Limb (tissue), 2 donors: ENCODE data around the gene MYH11.

Experiments
- DNase-seq, 2 donors: peaks; one replicate each; pipeline ENCODE4 v3.0.0-alpha.2; 2016; ENCODE audit errors: extremely low spot score in 2 of 2

MYH11 gene

GRCh38 chr16:15779664-15780351, 77.0 kb downstream of the MYH11 start:
- DNase-seq: no peak

GRCh38 chr16:15778999-15779614, 77.7 kb downstream of the MYH11 start:
- no peak for DNase-seq

GRCh38 chr16:15778204-15778743, 78.6 kb downstream of the MYH11 start:
- DNase-seq: no peak

- DNase-seq: no peak
Observed at GRCh38 chr16:15777533-15778203, 79.2 kb downstream of the MYH11 start.

GRCh38 chr16:15776572-15776971, 80.3 kb downstream of the MYH11 start:
- no peak for DNase-seq

- no peak for DNase-seq
Observed at GRCh38 chr16:15775663-15776304, 81.0 kb downstream of the MYH11 start.

- no peak for DNase-seq
Observed at GRCh38 chr16:15775209-15775608, 81.6 kb downstream of the MYH11 start.

GRCh38 chr16:15773968-15774367, 82.9 kb downstream of the MYH11 start:
- no peak for DNase-seq

GRCh38 chr16:15772579-15773293, 84.1 kb downstream of the MYH11 start:
- DNase-seq: no peak

GRCh38 chr16:15771694-15772093, 85.1 kb downstream of the MYH11 start:
- no peak for DNase-seq

- no peak for DNase-seq
Observed at GRCh38 chr16:15770512-15770911, 86.3 kb downstream of the MYH11 start.

GRCh38 chr16:15770107-15770506, 86.7 kb downstream of the MYH11 start:
- no peak for DNase-seq

GRCh38 chr16:15769239-15769638, 87.6 kb downstream of the MYH11 start:
- DNase-seq: no peak

- no peak for DNase-seq
Observed at GRCh38 chr16:15768201-15768600, 88.6 kb downstream of the MYH11 start.

- no peak for DNase-seq
Observed at GRCh38 chr16:15766918-15767317, 89.9 kb downstream of the MYH11 start.

- DNase-seq: peak; percentile 41 to 43
Observed at GRCh38 chr16:15765880-15766279, 90.9 kb downstream of the MYH11 start.

- DNase-seq: no peak
Observed at GRCh38 chr16:15765116-15765515, 91.7 kb downstream of the MYH11 start.

- DNase-seq: no peak
Observed at GRCh38 chr16:15764112-15764511, 92.7 kb downstream of the MYH11 start.

GRCh38 chr16:15760129-15760528, 96.7 kb downstream of the MYH11 start:
- no peak for DNase-seq

GRCh38 chr16:15759070-15759469, 97.8 kb downstream of the MYH11 start:
- DNase-seq: no peak

- DNase-seq: no peak
Observed at GRCh38 chr16:15757630-15758251, 99.1 kb downstream of the MYH11 start.
